HEK293 (cell line): ENCODE data around the gene ITGA3.

ENCODE experiments used
- CTCF ChIA-PET: fragments of 350-600 bp; formaldehyde crosslinking; extraction: SDS; loops from one replicate; lab custom pipeline; 2021; ENCODE audit warnings: antibody characterized with exemption; lab: Yijun Ruan, JAX
- POLR2A ChIA-PET: fragments of 300-600 bp; formaldehyde crosslinking; extraction: SDS; loops from one replicate; lab custom pipeline; 2020; ENCODE audit warnings: antibody characterized with exemption, inconsistent platforms; lab: Yijun Ruan, JAX
- H3K27ac ChIP-seq: fragments of 200-500 bp; sonication (Bioruptor generic); 2 replicates; pipeline ENCODE4 v1.5.1; 2014; ENCODE audit warnings: low read depth, low read length, control low read depth, inconsistent platforms; ENCODE audit errors: extremely low read depth
- H3K36me3 ChIP-seq, 2 experiments: fragments of 200-500 bp in 1 of 2; sonication (Bioruptor generic) in 1 of 2; 1 replicate in 1 of 2; 2 replicates in 1 of 2; pipeline ENCODE4 v1.5.1; 2014 to 2017; ENCODE audit warnings: inconsistent platforms in 2 of 2, low read length in 2 of 2; ENCODE audit not compliant: control insufficient read depth in 2 of 2, insufficient read depth in 1 of 2
- H3K4me1 ChIP-seq: fragments of 200-500 bp; sonication (Bioruptor generic); 2 replicates; pipeline ENCODE4 v1.5.1; 2014; ENCODE audit warnings: mild to moderate bottlenecking, low read length, inconsistent platforms; ENCODE audit not compliant: control insufficient read depth, insufficient read depth
- H3K4me3 ChIP-seq: 2 replicates; pipeline ENCODE4 v1.5.1; 2011; ENCODE audit warnings: low read depth, mild to moderate bottlenecking, control low read depth, low read length, moderate library complexity
- H3K9me3 ChIP-seq: fragments of 200-500 bp; sonication (Bioruptor generic); 2 replicates; pipeline ENCODE4 v1.5.1; 2014; ENCODE audit warnings: low read depth, low read length, inconsistent platforms; ENCODE audit not compliant: control insufficient read depth, insufficient read depth
- EGR2 ChIP-seq: fragments of 450-650 bp; formaldehyde crosslinking; IDR thresholded peaks from 2 replicates; pipeline ENCODE4 v1.5.1; 2016; ENCODE audit warnings: low read depth, missing biosample characterization, missing genetic modification characterization
- KLF8 ChIP-seq: fragments of 450-650 bp; formaldehyde crosslinking; IDR thresholded peaks from 2 replicates; pipeline ENCODE4 v1.5.1; 2016; ENCODE audit warnings: missing biosample characterization, missing genetic modification characterization
- REST ChIP-seq: fragments of 450-650 bp; formaldehyde crosslinking; IDR thresholded peaks from 2 replicates; pipeline ENCODE4 v1.5.1; 2016; ENCODE audit warnings: missing biosample characterization, missing genetic modification characterization
- ZBTB17 ChIP-seq: fragments of 450-650 bp; formaldehyde crosslinking; IDR thresholded peaks from 2 replicates; pipeline ENCODE4 v1.5.1; 2016; ENCODE audit warnings: missing biosample characterization, missing genetic modification characterization
- ZEB2 ChIP-seq: fragments of 450-650 bp; formaldehyde crosslinking; IDR thresholded peaks from 2 replicates; pipeline ENCODE4 v1.5.1; 2016; ENCODE audit warnings: missing biosample characterization, missing genetic modification characterization
- ZFHX2 ChIP-seq: fragments of 450-650 bp; formaldehyde crosslinking; conservative IDR thresholded peaks from 2 replicates; pipeline ENCODE4 v1.5.1; 2016; ENCODE audit warnings: missing biosample characterization, missing genetic modification characterization
- ZFP3 ChIP-seq: fragments of 450-650 bp; formaldehyde crosslinking; IDR thresholded peaks from 2 replicates; pipeline ENCODE4 v1.5.1; 2016; ENCODE audit warnings: low read depth, missing biosample characterization, missing genetic modification characterization
- ZFP37 ChIP-seq: fragments of 450-650 bp; formaldehyde crosslinking; IDR thresholded peaks from 2 replicates; pipeline ENCODE4 v1.5.1; 2016; ENCODE audit warnings: missing biosample characterization, missing genetic modification characterization
- ZNF169 ChIP-seq: fragments of 450-650 bp; formaldehyde crosslinking; IDR thresholded peaks from 2 replicates; pipeline ENCODE4 v1.5.1; 2016; ENCODE audit warnings: missing biosample characterization, missing genetic modification characterization
- ZNF19 ChIP-seq: fragments of 450-650 bp; formaldehyde crosslinking; IDR thresholded peaks from 2 replicates; pipeline ENCODE4; 2016; ENCODE audit warnings: missing biosample characterization, missing genetic modification characterization, low read depth
- ZNF341 ChIP-seq: fragments of 450-650 bp; formaldehyde crosslinking; IDR thresholded peaks from 2 replicates; pipeline ENCODE4; 2016; ENCODE audit warnings: low read depth, missing biosample characterization, missing genetic modification characterization
- ZNF366 ChIP-seq: fragments of 450-650 bp; formaldehyde crosslinking; conservative IDR thresholded peaks from 2 replicates; pipeline ENCODE4 v1.5.1; 2016; ENCODE audit warnings: missing biosample characterization, missing genetic modification characterization
- TF ChIP-seq, protein P1 (sequence below): fragments of 450-650 bp; formaldehyde crosslinking; IDR thresholded peaks from 2 replicates; pipeline ENCODE4 v1.5.1; 2016; ENCODE audit warnings: missing biosample characterization, missing genetic modification characterization

Gene ITGA3

DNA sequence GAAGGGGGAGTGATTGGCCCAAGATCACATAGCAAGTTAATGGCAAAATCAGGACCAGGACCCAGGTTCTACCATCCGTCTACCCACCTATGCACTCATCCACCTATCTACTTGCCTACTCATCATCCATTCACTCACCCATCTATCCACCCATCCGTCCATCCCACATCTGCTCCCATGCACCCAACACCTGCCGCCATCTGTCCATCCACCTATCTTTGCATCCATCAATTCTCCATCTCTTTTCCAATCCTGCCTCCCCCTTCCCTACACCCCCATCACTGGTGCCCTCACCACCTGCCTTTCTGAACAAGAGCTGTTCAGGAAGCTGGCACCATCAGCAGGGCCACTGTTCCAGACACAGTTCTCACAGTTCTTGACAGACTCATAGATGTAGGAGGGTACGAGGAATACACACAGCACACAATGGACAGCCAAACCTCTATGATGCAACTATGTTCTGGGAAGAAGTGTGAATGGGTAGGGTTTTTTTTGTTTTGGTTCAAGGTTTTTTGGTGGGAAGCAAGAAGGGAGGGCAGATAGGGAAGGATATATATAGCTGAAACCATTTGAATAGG lies 69.6 kb downstream of the ITGA3 start:
- no peak overlapping the region for H3K4me3 ChIP-seq
- peaks cover 13% of the 10 kb centered on the region for H3K4me1 ChIP-seq
- 0 out of 2 replicates have a peak, but pooled peaks have one; percentile 25 for TF ChIP-seq ZFHX2 (tag by site-specific recombination)
- no peak for TF ChIP-seq ZNF169 (tag by site-specific recombination)
- TF ChIP-seq ZFP3 (tag by site-specific recombination), result no peak
- TF ChIP-seq ZNF19 (tag by site-specific recombination), result no peak
- peak; percentile 64; the same call in 1 of the 2 replicates for TF ChIP-seq EGR2 (tag by site-specific recombination)
- peak; percentile 43; the same call in 1 of the 2 replicates for TF ChIP-seq ZBTB17 (tag by site-specific recombination)
- no peak for TF ChIP-seq KLF8 (tag by site-specific recombination)
- peak; percentile 57 for TF ChIP-seq ZNF366 (tag by site-specific recombination)
- TF ChIP-seq ZEB2, result no peak
- POLR2A ChIA-PET, result interaction anchor here (0.7 to 1.2 kb wide), 2 partner anchors 13 to 70 kb away, joined by 3 to 5 read pairs; partner anchors contain the start of gene ITGA3
- H3K9me3 ChIP-seq, result no peaks in the 10 kb centered on the region
- H3K36me3 ChIP-seq, result peaks cover 0 to 4% of the 10 kb centered on the region in 2 experiments; a peak in 1 of 3 replicates
- CTCF ChIA-PET, result interaction anchor here (1.5 to 3.4 kb wide), 3 partner anchors 11 to 27 kb away, joined by 4 to 28 read pairs (median 15); no protein-coding TSS in a partner anchor
- no peak overlapping the region for H3K27ac ChIP-seq

GRCh38 chr17:50127697-50128361 lies 71.9 kb downstream of the ITGA3 start:
- CTCF ChIA-PET, result interaction anchor here (0.6 to 2.4 kb wide), 2 partner anchors 13 to 50 kb away, joined by 3 to 15 read pairs; no protein-coding TSS in a partner anchor

More at GRCh38 chr17:50127697-50128361, 71.9 kb downstream of the ITGA3 start:
- H3K27ac ChIP-seq, result no peak overlapping the region
- peaks cover 0 to 4% of the 10 kb centered on the region in 2 experiments; a peak in 1 of 3 replicates for H3K36me3 ChIP-seq
- H3K4me3 ChIP-seq, result no peak overlapping the region
- H3K9me3 ChIP-seq, result no peaks in the 10 kb centered on the region
- peaks cover 13% of the 10 kb centered on the region for H3K4me1 ChIP-seq
- TF ChIP-seq, protein P1, sequence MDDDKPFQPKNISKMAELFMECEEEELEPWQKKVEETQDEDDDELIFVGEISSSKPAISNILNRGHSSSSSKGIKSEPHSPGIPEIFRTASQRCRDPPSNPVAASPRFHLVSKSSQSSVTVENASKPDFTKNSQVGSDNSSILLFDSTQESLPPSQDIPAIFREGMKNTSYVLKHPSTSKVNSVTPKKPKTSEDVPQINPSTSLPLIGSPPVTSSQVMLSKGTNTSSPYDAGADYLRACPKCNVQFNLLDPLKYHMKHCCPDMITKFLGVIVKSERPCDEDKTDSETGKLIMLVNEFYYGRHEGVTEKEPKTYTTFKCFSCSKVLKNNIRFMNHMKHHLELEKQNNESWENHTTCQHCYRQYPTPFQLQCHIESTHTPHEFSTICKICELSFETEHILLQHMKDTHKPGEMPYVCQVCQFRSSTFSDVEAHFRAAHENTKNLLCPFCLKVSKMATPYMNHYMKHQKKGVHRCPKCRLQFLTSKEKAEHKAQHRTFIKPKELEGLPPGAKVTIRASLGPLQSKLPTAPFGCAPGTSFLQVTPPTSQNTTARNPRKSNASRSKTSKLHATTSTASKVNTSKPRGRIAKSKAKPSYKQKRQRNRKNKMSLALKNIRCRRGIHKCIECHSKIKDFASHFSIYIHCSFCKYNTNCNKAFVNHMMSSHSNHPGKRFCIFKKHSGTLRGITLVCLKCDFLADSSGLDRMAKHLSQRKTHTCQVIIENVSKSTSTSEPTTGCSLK (tag by site-specific recombination), result no peak
- TF ChIP-seq ZFP37 (tag by site-specific recombination), result no peak
- TF ChIP-seq ZNF341 (tag by site-specific recombination), result peak; percentile 49
- TF ChIP-seq REST, result peak; percentile 69
- POLR2A ChIA-PET, result interaction anchor here (0.7 to 0.8 kb wide), 2 partner anchors 20 to 24 kb away, joined by 3 to 6 read pairs; no protein-coding TSS in a partner anchor
